NCI-H1436 treated with DMSO at 0.1 percent for 48 hours (cell line): Measurements from ENCODE around the gene ATF6.

ENCODE experiments used
- DNase-seq: peaks from one replicate; lab custom pipeline; 2025; lab: John Stamatoyannopoulos, UW

ATF6 gene

GRCh38 chr1:161890574-161890973 is 124.5 kb downstream of the ATF6 start:
- no peak for DNase-seq

GRCh38 chr1:161899091-161899490 is 133.0 kb downstream of the ATF6 start:
- no peak for DNase-seq

DNA sequence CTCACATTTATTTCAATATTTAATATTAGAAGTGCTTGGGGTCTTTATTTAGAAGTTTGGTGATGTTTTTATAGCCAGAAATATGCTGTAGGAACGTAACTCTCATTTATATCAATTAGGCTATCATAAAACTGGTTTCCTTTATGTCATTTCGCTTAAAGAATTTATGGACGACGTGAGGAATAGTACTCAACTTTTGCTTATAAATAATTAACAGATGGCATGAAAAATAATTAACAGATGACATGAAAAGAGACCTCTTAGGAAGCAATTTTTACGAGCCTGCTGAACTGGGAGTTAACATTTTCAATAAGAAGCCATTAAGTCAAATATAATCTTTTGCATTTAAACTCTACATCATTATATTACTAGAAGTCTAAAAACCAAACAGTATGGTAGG is 134.0 kb downstream of the ATF6 start:
- no peak for DNase-seq

DNA sequence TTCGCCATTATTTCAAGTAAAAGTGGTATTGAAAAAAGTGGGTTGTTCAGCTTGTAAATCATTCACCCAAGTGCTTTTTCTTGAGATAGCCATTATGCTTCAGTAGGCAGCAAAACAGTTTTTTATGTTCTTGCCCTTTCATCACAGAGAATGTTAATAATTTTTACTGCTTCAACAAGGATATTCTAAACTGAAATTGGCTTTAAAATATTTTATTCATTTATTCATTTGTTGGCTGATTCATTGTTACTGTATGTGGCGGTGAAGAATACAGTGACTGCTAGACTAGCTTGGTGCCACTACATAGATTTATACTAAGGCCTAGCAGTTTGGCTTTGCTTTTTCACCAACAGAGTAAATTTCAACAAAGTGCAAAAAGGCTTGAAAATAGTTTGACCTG is 136.1 kb downstream of the ATF6 start:
- no peak for DNase-seq

GRCh38 chr1:161905269-161905884 is 139.3 kb downstream of the ATF6 start:
- DNase-seq, result no peak

GRCh38 chr1:161907265-161907664 is 141.1 kb downstream of the ATF6 start:
- DNase-seq, result no peak

DNA sequence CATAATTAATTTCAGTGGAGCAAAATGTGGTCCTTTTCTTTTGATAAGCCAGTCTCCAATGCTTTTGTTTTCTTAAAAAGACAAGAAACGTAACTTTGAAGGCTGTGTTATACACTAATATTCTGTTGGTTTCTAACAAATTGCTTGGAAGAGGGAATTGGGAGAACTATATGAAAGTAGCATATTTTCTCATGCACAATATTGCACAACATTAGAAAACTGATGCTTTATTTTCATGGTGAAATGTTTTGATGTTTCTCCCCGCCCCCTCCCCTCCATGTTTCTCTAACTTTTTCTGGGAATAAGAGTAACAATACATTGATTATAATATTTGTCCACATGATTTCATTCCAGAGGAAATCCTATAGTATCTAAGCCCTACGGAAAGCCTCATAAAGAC is 142.1 kb downstream of the ATF6 start:
- no peak for DNase-seq

DNA sequence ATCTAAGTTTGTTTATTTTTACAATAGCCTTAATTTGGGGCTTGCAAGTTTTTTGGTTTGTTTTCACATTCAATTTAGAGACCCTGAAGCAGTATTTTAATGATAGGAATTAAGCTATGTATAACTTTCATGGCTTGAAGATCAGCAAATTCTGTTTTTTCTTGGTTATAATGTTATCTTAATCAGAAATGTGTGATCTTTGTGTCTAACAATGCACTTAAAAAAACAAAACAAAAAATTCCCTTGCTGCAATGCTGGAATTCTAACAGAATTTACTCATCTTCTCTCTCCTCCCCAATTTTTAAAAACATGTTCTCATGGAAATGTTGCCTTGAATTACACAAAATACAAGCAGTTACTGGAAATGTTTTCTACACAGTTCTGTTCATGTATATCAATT is 144.5 kb downstream of the ATF6 start:
- DNase-seq, result no peak

DNA sequence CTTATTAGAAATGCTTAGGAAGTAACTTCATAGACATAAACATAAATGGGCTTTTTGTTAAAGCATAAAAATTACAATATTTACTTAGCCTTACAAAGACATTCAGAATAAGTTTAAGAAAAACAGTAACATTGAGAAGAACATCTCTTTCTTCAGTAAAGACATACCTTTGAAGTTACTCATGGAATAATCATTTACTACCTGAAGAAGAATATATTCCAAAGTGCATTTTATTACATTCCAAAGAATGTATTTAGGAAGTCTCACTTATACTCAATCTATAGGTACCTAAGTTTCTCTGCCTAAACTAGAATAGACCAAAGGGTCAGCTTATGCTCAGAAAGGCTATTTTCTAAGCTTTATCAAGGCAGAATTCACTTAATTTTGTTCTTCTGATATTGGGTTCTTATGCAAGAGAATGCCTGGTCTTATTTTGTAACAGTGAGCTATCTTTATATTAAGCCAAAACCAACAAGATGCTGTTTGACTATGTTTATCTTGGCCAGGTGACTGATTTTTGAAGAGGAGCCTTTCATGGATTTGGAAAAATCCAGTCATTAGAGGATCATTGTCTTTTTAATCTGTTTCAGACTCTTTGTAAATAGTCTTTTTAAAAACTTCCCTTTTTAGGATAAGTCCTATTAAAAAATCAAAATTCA is 147.5 kb downstream of the ATF6 start:
- DNase-seq, result no peak

DNA sequence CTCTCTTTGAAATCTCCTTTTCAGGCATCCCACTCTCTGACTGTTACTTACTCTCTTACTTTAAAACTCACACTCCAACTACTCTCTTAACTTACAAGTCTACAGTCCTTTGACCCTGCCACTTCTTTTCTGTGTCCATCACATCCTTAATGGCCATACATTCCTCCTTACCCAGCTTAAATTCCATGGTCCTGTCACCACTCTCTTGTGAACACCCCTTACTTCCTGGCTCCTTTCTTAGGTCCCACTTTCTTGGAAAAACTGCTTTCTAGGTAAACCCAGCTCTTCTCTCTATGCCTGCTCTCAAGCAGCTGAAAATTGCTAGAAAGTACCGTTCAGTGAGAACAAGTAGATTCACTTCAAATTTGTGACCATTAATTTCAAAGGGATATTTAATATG is 148.5 kb downstream of the ATF6 start:
- DNase-seq, result no peak

DNA sequence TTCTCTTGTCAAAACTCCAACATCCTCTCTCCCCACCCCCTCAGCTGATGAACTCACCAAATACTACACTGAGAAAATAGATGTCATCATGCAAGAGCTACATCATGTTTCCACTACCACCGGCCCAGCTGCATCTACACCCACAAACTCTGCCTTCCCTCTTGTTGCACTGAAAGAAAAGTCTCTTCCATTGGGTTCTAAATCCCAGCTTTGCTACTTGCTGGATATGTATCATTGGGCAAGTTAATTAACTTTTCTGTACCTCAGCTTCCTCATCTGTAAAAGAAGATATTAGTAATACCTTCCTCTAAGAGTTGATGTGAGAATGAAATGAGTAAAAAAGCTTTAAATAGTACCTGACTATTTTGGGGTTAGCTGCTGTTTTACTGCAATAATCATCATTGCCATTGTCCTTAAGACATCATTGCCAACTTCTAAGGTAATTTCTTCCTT is 149.0 kb downstream of the ATF6 start:
- DNase-seq, result no peak

- DNase-seq, result no peak
Observed at GRCh38 chr1:161915978-161916377, 149.9 kb downstream of the ATF6 start.

DNA sequence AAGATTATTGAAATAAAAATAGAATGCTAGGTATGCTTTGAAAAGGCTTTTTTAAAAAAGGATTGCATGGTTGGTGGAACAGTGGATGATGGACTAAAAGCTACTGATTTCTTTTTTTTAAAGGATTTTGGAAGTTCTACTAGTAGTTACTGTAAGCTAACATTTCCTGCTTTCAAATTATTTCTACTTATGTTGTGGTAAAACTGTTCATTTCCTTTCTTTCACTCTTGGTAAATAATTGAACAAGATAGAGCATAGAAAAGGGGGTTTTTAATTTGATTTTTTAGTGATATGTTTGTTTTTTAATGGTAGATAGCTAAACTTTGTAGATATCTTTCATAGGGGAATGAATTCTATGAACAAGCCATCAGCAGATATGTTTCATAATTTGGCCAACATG is 153.1 kb downstream of the ATF6 start:
- no peak for DNase-seq

GRCh38 chr1:161921491-161921890 is 155.4 kb downstream of the ATF6 start:
- no peak for DNase-seq

- DNase-seq, result no peak
Observed at GRCh38 chr1:161921990-161922389, 155.9 kb downstream of the ATF6 start.

- DNase-seq, result no peak
Observed at GRCh38 chr1:161928056-161928455, 161.9 kb downstream of the ATF6 start.

- DNase-seq, result no peak
Observed at GRCh38 chr1:161929137-161929536, 163.0 kb downstream of the ATF6 start.

DNA sequence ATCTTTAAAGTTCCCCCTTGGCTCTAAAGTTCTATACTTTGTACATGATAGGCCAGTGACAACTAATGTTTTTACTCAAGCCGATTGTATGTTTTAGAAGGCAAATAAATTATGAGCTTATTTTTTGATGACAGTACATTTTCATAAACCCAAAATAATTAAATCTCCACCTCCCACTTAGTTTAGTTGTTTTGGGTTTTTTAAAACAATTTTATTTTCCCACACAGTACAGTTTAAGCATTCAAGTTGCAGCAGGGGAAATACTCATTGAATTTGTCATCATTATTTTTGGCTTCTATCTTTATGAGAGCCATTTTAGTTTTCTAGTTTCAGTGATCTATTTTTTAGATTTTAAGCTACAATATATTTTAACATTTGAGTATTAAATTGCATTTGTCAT is 163.9 kb downstream of the ATF6 start:
- no peak for DNase-seq

DNA sequence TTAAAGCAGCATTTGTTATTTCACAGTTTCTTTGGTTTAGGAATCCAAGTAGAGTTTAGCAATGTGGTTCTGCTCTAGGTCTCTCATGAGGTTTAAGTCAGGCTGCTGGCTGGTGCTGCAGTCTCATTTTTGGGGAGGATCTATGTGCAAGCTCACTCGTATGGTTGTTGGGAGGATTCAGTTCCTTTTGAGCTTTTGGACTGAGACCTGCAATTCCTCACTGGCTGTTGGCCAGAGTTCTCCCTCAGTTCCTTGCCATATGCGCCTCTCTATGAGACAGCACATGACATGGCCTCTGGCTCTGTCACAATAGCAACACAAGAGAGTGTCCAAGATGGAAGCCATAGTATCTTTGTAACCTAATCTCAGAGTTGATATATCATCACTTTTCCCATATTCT is 166.5 kb downstream of the ATF6 start:
- no peak for DNase-seq

DNA sequence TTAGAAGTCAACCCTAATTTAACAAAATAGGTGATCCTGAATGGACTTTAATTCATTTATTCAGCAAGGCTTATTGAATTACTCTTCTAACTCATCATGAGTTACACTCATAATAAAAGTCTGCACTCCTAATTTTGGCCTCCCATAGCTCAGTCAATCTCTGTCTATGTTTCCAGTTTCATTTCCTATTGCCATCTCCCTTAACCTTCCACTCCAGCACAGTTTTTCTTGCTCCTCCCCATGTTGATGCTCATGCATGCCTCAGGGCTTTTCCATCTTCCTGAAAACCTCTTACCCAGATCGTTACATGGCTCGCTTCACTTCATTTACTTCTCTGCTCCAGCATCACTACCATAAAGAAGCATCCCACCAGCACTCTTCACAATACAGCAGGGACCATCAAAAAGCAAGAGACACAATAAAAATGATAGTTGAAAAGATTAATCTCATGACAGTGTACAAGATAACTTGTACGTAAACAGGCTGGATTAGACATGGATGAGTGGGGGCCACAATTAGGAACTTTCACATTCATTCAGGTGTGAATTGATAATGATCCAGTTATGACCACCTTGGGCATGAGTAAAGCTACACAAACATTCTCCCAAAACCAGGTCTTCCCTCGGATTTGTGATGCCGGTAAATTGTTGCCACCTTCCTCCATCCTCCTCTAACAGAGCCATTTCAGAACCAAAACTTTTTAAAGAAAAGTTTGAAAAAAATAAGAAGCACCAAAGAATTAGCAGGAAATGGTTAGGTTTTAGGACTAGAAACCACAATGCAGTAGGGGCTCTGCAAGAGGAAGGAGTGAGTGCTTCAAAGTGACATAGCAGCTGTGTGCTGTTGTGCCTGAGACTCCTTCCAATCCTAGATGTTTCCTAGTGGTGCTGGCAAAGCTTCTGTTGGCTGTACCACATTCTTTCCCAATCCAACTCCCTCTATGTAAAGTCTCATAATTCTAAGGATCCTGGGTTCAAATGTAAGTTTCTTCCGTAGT is 167.8 kb downstream of the ATF6 start:
- DNase-seq, result no peak

GRCh38 chr1:161935264-161935663 is 169.1 kb downstream of the ATF6 start:
- no peak for DNase-seq

GRCh38 chr1:161936786-161937185 is 170.7 kb downstream of the ATF6 start:
- no peak for DNase-seq
